T-cell (primary cell): ENCODE measurements around the gene TNFSF12. TPM values are rescaled to one million over a fixed set of nuclear protein-coding genes. Genes with fewer than 3 reads are reported as not detected.

Experiments
- ATAC-seq, 4 experiments: fragments of 200-7000 bp in 3 of 4; fragments of 150-1000 bp in 1 of 4; cut with Tn5 transposase; replicated peaks in 1 of 4; 1 replicate in 3 of 4; 2 replicates in 1 of 4; pipeline ENCODE4 v1.10.0; 2021; ENCODE audit warnings: moderate library complexity in 3 of 4, mild to moderate bottlenecking in 2 of 4, moderate number of reproducible peaks in 1 of 4
- CTCF ChIA-PET, 2 donors: fragments of 300-600 bp; sonication (Branson Sonifier 250); formaldehyde crosslinking; loops; one replicate each; lab custom pipeline; 2022; ENCODE audit warnings: antibody characterized with exemption in 2 of 2; lab: Charles Lee
- POLR2A ChIA-PET, 2 donors: fragments of 300-600 bp; sonication (Branson Sonifier 250); formaldehyde crosslinking; loops; one replicate each; lab custom pipeline; 2022; ENCODE audit warnings: antibody characterized with exemption in 2 of 2; lab: Charles Lee
- DNase-seq, 35 experiments: peaks; one replicate each; pipeline versions ENCODE4 v3.0.0 to v3.0.0-alpha.2; 2013 to 2023
- H3K27ac ChIP-seq: one replicate; pipeline ENCODE4 v1.5.1; 2013; ENCODE audit warnings: low read length
- H3K27me3 ChIP-seq, 2 experiments: replicated peaks in 1 of 2; 1 replicate in 1 of 2; 2 replicates in 1 of 2; pipeline versions ENCODE4 v1.6.1 to v1.7.0; 2013; ENCODE audit warnings: low read length in 1 of 2, mixed read lengths in 1 of 2; ENCODE audit not compliant: control insufficient read depth in 2 of 2, insufficient read depth in 2 of 2; ENCODE audit errors: extremely low read depth in 1 of 2
- H3K36me3 ChIP-seq, 2 donors: 1 replicate in 1 of 2; 2 replicates in 1 of 2; pipeline versions ENCODE4 v1.6.1 to v1.7.0; 2013; ENCODE audit warnings: low read length in 1 of 2; ENCODE audit not compliant: control insufficient read depth in 2 of 2, insufficient read depth in 1 of 2; ENCODE audit errors: extremely low read depth in 1 of 2
- H3K4me1 ChIP-seq, 2 experiments: 1 replicate in 1 of 2; 2 replicates in 1 of 2; pipeline versions ENCODE4 v1.6.1 to v1.7.0; 2013; ENCODE audit warnings: low read length in 2 of 2, mixed read lengths in 1 of 2; ENCODE audit not compliant: insufficient read depth in 2 of 2, control insufficient read depth in 1 of 2; ENCODE audit errors: extremely low read depth in 1 of 2
- H3K4me3 ChIP-seq, 2 donors: 1 replicate in 1 of 2; 2 replicates in 1 of 2; pipeline versions ENCODE4 v1.5.1 to v1.7.0; 2013; ENCODE audit warnings: mild to moderate bottlenecking in 2 of 2, low read length in 1 of 2, moderate library complexity in 1 of 2; ENCODE audit not compliant: control insufficient read depth in 1 of 2; ENCODE audit errors: extremely low read depth in 1 of 2
- H3K9me3 ChIP-seq: 2 replicates; pipeline ENCODE4 v1.7.0; 2013
- H3K27ac Mint-ChIP-seq, 2 donors: one replicate each; pipeline ENCODE4 v1.8.0; 2020 to 2021; ENCODE audit warnings: mild to moderate bottlenecking in 2 of 2, mixed read lengths in 2 of 2
- H3K27me3 Mint-ChIP-seq, 2 donors: one replicate each; pipeline ENCODE4 v1.8.0; 2021 to 2022; ENCODE audit warnings: mixed read lengths in 2 of 2
- H3K36me3 Mint-ChIP-seq: one replicate; pipeline ENCODE4 v1.8.0; 2021; ENCODE audit warnings: mixed read lengths
- H3K4me1 Mint-ChIP-seq, 3 donors: one replicate each; pipeline ENCODE4 v1.8.0; 2020 to 2022; ENCODE audit warnings: mixed read lengths in 3 of 3, mild to moderate bottlenecking in 1 of 3
- H3K4me3 Mint-ChIP-seq, 3 donors: one replicate each; pipeline ENCODE4 v1.8.0; 2020 to 2022; ENCODE audit warnings: mild to moderate bottlenecking in 3 of 3, mixed read lengths in 3 of 3, moderate library complexity in 3 of 3
- H3K9me3 Mint-ChIP-seq, 3 donors: one replicate each; pipeline ENCODE4 v1.8.0; 2020 to 2022; ENCODE audit warnings: mixed read lengths in 3 of 3
- WGBS: methylation state at CpG from one replicate; pipeline ENCODE4 v1.1.5; 2013; ENCODE audit warnings: missing lambda C conversion rate; ENCODE audit not compliant: insufficient coverage; 5-methylcytosine and 5-hydroxymethylcytosine counted together
- total RNA-seq, 35 experiments: library from RNA in 6 of 35; stranded (reverse) in 6 of 35; fragments of 120-200 nt in 1 of 35; gene quantifications; one replicate each; pipeline versions ENCODE4 v1.2.1 to v1.2.4 and lab custom pipeline; 2013 to 2026

The TNFSF12 gene, protein sequence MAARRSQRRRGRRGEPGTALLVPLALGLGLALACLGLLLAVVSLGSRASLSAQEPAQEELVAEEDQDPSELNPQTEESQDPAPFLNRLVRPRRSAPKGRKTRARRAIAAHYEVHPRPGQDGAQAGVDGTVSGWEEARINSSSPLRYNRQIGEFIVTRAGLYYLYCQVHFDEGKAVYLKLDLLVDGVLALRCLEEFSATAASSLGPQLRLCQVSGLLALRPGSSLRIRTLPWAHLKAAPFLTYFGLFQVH
- total RNA-seq = 10 to 100 TPM; 38.3 to 72.8 (median 61.4) TPM
- total RNA-seq (2013) = 35.4 TPM
- 1.3 to 14.4 (median 6.8) reads per million in 29 experiments for total RNA-seq (lab: John Stamatoyannopoulos, UW)

DNA sequence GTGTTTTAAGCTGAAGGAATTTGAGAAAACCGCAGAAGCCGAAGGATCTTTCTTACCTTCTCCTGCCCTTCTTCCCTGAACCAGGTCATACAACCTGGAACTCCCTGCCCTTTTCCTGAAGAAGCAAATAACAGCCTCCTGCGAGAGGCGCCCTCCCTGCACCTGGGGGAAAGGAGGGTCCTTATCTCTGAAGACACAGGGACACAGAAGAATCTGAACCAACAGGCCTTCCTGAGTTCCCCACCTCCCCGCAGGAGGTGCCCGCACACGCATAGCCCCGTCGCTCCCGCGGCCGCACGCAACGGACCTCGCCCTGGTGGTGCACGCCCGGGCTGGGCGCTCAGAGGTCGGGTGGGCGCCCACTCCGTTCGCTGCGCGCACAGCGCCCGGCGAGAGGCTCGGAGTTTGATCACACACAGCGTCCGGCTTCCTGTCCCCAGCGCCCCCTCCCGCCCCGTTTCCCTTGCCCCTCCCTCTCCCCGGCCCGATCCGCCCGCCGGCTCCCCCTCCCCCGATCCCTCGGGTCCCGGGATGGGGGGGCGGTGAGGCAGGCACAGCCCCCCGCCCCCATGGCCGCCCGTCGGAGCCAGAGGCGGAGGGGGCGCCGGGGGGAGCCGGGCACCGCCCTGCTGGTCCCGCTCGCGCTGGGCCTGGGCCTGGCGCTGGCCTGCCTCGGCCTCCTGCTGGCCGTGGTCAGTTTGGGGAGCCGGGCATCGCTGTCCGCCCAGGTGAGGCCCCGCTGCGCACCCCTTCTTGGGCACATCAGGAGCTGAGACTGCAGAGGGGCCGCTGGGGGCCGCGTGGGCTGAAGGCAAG, at the start of gene TNFSF12:
TNFSF12 (plus strand) TSS at position 474 of the 816 bp plus-strand sequence; CDS start at position 570, 96 bp downstream.
- Mint-ChIP-seq H3K36me3 (peaks cover 5% of the 10 kb centered on the region), H3K27me3 (no peaks in the 10 kb centered on the region), H3K4me1 (peaks cover 48 to 61% (median 56%) of the 10 kb centered on the region in 3 donors), H3K27ac (peak within 1 kb of the TSS; percentile 96 to 97), H3K9me3 (no peaks in the 10 kb centered on the region), H3K4me3 (peak within 1 kb of the TSS; percentile 84 to 90 (median 89))
- H3K36me3 ChIP-seq = peaks cover 6 to 8% of the 10 kb centered on the region in 2 donors
- H3K27ac ChIP-seq = peak within 1 kb of the TSS; percentile 71
- CTCF ChIA-PET = interaction anchor here in 1 of 2 donors (0.6 to 1.0 kb wide), 5 partner anchors 21 to 206 kb away, joined by 3 to 10 read pairs (median 4); no protein-coding TSS in a partner anchor
- POLR2A ChIA-PET = interaction anchor here in 1 of 2 donors (0.7 kb wide), 1 partner anchor 34 kb away, joined by 3 read pairs; no protein-coding TSS in a partner anchor
- WGBS = under 1% methylated on average over 45 of the region's 65 CpGs
- peak within 1 kb of the TSS; percentile 81 to 84 for H3K4me3 ChIP-seq
- no peaks in the 10 kb centered on the region for H3K27me3 ChIP-seq
- no peaks in the 10 kb centered on the region for H3K9me3 ChIP-seq
- ATAC-seq (peak; percentile 20 to 72 (median 66)), DNase-seq (peak in 27 of 35 experiments; percentile 7 to 68 (median 36))
- peaks cover 29 to 62% of the 10 kb centered on the region in 2 experiments for H3K4me1 ChIP-seq

DNA sequence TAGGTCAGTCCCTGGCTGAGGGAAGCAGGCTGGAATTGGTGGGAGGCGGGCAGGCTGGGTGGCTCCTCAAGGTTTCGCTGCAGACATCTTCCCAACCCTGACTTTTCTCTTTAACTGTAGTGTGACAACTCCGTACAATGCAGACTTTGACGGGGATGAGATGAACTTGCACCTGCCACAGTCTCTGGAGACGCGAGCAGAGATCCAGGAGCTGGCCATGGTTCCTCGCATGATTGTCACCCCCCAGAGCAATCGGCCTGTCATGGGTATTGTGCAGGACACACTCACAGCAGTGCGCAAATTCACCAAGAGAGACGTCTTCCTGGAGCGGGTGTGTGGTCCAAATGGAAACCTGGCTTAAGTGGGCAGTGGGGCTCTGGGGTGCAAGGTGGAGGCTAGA, 49.7 kb upstream of the TNFSF12 start:
- CTCF ChIA-PET = no interaction called here
- Histone ChIP-seq H3K4me3 (no peak overlapping the region), H3K27me3 (no peaks in the 10 kb centered on the region), H3K4me1 (no peaks in the 10 kb centered on the region), H3K36me3 (peaks cover 32 to 89% of the 10 kb centered on the region in 2 donors), H3K27ac (no peak overlapping the region), H3K9me3 (no peaks in the 10 kb centered on the region)
- Mint-ChIP-seq H3K27ac (peak overlapping the region in 1 of 2 donors; percentile 28), H3K9me3 (no peaks in the 10 kb centered on the region), H3K36me3 (peaks cover 70% of the 10 kb centered on the region), H3K4me1 (peaks cover 5 to 12% (median 5%) of the 10 kb centered on the region in 3 donors), H3K27me3 (no peaks in the 10 kb centered on the region), H3K4me3 (peak overlapping the region in 1 of 3 donors; percentile 28)
- POLR2A ChIA-PET = no interaction called here
- DNase-seq = no peak
- 86% methylated on average over 10 of the region's 11 CpGs for WGBS
- ATAC-seq = no peak

DNA sequence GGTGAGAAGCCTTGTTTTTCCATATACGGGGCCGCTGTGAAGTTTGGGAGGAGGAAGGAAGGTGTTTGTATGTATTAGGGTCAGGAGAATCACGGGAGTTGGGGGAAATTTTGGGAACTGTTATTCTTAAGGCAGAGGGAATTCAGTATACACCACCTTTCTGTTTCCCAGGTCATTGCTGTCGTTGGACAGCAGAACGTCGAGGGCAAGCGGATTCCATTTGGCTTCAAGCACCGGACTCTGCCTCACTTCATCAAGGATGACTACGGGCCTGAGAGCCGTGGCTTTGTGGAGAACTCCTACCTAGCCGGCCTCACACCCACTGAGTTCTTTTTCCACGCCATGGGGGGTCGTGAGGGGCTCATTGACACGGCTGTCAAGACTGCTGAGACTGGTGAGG, 47.1 kb upstream of the TNFSF12 start:
- Mint-ChIP-seq H3K27me3 (no peaks in the 10 kb centered on the region), H3K9me3 (no peaks in the 10 kb centered on the region), H3K27ac (no peak overlapping the region), H3K36me3 (peaks cover 66% of the 10 kb centered on the region), H3K4me3 (no peak overlapping the region), H3K4me1 (peaks cover 0 to 10% (median 0%) of the 10 kb centered on the region in 3 donors)
- ATAC-seq (no peak), DNase-seq (no peak)
- H3K9me3 ChIP-seq = no peaks in the 10 kb centered on the region
- H3K4me1 ChIP-seq = no peaks in the 10 kb centered on the region
- no peak overlapping the region for H3K27ac ChIP-seq
- WGBS = 87% methylated on average over 11 of the region's 14 CpGs
- no peaks in the 10 kb centered on the region for H3K27me3 ChIP-seq
- H3K36me3 ChIP-seq = peaks cover 35 to 94% of the 10 kb centered on the region in 2 donors
- ChIA-PET POLR2A (no interaction called here), CTCF (no interaction called here)
- no peak overlapping the region for H3K4me3 ChIP-seq

DNA sequence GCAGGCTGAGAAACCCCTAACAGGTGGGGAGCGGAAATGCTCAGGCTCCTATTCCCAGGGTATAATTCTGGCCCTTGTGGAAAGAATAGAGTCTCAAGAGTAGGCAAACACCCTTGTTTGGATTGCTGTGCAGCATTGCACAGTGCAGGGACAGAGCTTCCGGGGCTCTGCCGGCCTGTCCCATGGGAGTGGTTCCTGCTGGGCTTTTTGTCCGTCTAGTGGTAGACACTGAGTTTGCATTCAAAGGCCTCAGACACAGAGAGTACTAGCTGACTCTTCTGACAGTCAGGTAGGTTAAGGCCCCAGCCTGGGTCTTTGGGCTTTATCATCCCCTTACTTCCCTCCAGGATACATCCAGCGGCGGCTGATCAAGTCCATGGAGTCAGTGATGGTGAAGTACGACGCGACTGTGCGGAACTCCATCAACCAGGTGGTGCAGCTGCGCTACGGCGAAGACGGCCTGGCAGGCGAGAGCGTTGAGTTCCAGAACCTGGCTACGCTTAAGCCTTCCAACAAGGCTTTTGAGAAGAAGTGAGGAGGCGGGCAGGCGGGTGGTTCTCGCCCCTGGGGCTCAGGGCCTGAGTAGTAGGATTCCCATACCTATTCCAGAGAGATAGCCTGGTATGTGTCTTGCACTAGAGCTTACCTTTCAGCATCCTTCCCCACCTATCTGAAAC, 46.5 kb upstream of the TNFSF12 start:
- H3K4me3 Mint-ChIP-seq = no peak overlapping the region
- no peaks in the 10 kb centered on the region for H3K27me3 Mint-ChIP-seq
- H3K27ac ChIP-seq = no peak overlapping the region
- 93% methylated on average over 13 of the region's 20 CpGs for WGBS
- CTCF ChIA-PET = interaction anchor here (0.5 to 1.3 kb wide), 2 partner anchors 66 to 514 kb away, joined by 5 to 6 read pairs; no protein-coding TSS in a partner anchor
- no peak for DNase-seq
- H3K36me3 ChIP-seq = peaks cover 38 to 94% of the 10 kb centered on the region in 2 donors
- H3K27ac Mint-ChIP-seq = no peak overlapping the region
- H3K4me1 Mint-ChIP-seq = peaks cover 0 to 10% (median 0%) of the 10 kb centered on the region in 3 donors
- no peaks in the 10 kb centered on the region for H3K9me3 Mint-ChIP-seq
- no peaks in the 10 kb centered on the region for H3K4me1 ChIP-seq
- ATAC-seq = peak in 1 of 4 experiments; percentile 6
- no peak overlapping the region for H3K4me3 ChIP-seq
- no peaks in the 10 kb centered on the region for H3K9me3 ChIP-seq
- POLR2A ChIA-PET = interaction anchor here in 1 of 2 donors (0.5 kb wide), 1 partner anchor 24 kb away, joined by 3 read pairs; no protein-coding TSS in a partner anchor
- no peaks in the 10 kb centered on the region for H3K27me3 ChIP-seq
- peaks cover 62% of the 10 kb centered on the region for H3K36me3 Mint-ChIP-seq

DNA sequence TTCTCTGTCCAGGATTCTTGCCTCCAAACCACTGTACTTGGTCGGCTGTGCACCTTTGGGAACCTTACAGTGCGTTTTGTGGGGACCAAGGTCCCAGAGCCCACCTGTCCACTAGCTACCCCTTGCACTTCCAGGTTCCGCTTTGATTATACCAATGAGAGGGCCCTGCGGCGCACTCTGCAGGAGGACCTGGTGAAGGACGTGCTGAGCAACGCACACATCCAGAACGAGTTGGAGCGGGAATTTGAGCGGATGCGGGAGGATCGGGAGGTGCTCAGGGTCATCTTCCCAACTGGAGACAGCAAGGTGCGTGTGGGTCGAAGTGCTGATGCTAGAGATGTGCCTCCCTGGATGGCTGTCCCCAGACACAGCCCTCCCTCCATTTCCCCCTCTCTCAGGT, 45.9 kb upstream of the TNFSF12 start:
- ChIA-PET CTCF (interaction anchor here (0.5 to 1.3 kb wide), 3 partner anchors 57 to 513 kb away, joined by 4 to 6 read pairs (median 5); no protein-coding TSS in a partner anchor), POLR2A (interaction anchor here in 1 of 2 donors (0.5 kb wide), 1 partner anchor 23 kb away, joined by 3 read pairs; no protein-coding TSS in a partner anchor)
- peak in 2 of 35 experiments; percentile 22 to 23 for DNase-seq
- H3K27me3 ChIP-seq = no peaks in the 10 kb centered on the region
- H3K4me3 ChIP-seq = no peak overlapping the region
- peaks cover 59% of the 10 kb centered on the region for H3K36me3 Mint-ChIP-seq
- H3K4me1 Mint-ChIP-seq = peaks cover 0 to 10% (median 0%) of the 10 kb centered on the region in 3 donors
- 96% methylated on average over 13 of the region's 14 CpGs for WGBS
- no peaks in the 10 kb centered on the region for H3K4me1 ChIP-seq
- H3K9me3 ChIP-seq = no peaks in the 10 kb centered on the region
- H3K4me3 Mint-ChIP-seq = no peak overlapping the region
- ATAC-seq = peak in 1 of 4 experiments; percentile 34
- H3K27ac ChIP-seq = no peak overlapping the region
- H3K27ac Mint-ChIP-seq = no peak overlapping the region
- peaks cover 40 to 93% of the 10 kb centered on the region in 2 donors for H3K36me3 ChIP-seq
- no peaks in the 10 kb centered on the region for H3K9me3 Mint-ChIP-seq
- no peaks in the 10 kb centered on the region for H3K27me3 Mint-ChIP-seq
